Brain microvascular endothelial cell (primary cell): ENCODE data around the gene FAM53A.

Source experiments
- DNase-seq: peaks from one replicate; pipeline ENCODE4 v3.0.0-alpha.2; 2020
- H3K27ac ChIP-seq: fragments of 250-450 bp; sonication (Bioruptor Pico); 2 replicates; pipeline ENCODE4 v1.5.1; 2020; ENCODE audit warnings: mild to moderate bottlenecking, moderate library complexity
- H3K27me3 ChIP-seq: fragments of 250-450 bp; sonication (Bioruptor Pico); replicated peaks from 2 replicates; pipeline ENCODE4 v1.5.1; 2020; ENCODE audit warnings: mild to moderate bottlenecking
- H3K36me3 ChIP-seq: fragments of 250-450 bp; sonication (Bioruptor Pico); replicated peaks from 2 replicates; pipeline ENCODE4 v1.5.1; 2020; ENCODE audit warnings: mild to moderate bottlenecking
- H3K4me3 ChIP-seq: 2 replicates; pipeline ENCODE4 v1.5.1; 2011; ENCODE audit warnings: low read depth, mild to moderate bottlenecking, control low read depth, low read length, moderate library complexity
- in situ Hi-C: cut with HindIII; loops from 2 replicates; pipeline ENCODE4 v1.10.0; 2017; ENCODE audit warnings: low sequenced_read_pairs, low pct_ligation_motif_present
- TF ChIP-seq, protein P1 (sequence below): IDR thresholded peaks from 2 replicates; pipeline ENCODE4 v1.5.1; 2011; ENCODE audit warnings: low read depth, mild to moderate bottlenecking, moderate library complexity, low read length, control low read depth, inconsistent platforms; ENCODE audit errors: missing control alignments

The FAM53A gene

DNA sequence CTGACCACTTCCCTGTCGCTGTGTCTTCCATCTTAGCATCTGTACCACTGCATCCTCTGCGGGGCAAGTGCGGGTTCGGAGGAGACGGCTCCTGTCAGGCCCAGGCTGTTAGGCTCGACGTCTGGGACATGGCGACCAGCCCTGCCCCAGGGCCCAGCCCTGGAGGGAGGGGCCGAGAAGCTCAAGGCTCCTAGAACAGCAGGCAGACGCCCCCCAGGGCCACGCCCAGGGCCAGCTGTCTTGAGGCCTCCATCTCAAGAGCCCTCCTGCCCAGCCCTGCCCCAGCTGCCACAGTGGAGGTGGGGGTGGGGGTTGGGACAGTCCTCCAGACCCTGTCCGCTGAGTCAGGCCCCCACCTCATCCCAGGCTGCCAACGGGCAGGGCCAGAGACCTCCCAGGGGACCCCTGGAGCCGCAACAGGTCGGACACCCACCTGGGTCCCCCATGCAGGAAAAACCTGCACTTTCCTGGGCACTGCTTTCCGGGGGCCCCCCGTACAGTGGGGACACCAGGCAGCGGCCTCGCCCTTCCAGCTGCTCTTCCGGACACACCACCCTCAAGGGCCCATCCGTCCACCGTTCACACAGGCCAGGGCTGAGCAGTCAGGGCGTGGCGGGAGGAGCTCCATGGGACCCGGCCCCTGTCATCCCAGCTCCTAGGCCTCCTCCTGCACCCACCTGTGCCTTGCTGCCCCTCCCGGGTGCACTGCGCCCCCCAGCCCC lies 83.1 kb downstream of the FAM53A start:
- in situ Hi-C loops, result no loop called here
- H3K27ac ChIP-seq, result no peak overlapping the region
- peaks cover 10% of the 10 kb centered on the region for H3K27me3 ChIP-seq
- H3K4me3 ChIP-seq, result no peak overlapping the region
- no peaks in the 10 kb centered on the region for H3K36me3 ChIP-seq
- TF ChIP-seq, protein P1, sequence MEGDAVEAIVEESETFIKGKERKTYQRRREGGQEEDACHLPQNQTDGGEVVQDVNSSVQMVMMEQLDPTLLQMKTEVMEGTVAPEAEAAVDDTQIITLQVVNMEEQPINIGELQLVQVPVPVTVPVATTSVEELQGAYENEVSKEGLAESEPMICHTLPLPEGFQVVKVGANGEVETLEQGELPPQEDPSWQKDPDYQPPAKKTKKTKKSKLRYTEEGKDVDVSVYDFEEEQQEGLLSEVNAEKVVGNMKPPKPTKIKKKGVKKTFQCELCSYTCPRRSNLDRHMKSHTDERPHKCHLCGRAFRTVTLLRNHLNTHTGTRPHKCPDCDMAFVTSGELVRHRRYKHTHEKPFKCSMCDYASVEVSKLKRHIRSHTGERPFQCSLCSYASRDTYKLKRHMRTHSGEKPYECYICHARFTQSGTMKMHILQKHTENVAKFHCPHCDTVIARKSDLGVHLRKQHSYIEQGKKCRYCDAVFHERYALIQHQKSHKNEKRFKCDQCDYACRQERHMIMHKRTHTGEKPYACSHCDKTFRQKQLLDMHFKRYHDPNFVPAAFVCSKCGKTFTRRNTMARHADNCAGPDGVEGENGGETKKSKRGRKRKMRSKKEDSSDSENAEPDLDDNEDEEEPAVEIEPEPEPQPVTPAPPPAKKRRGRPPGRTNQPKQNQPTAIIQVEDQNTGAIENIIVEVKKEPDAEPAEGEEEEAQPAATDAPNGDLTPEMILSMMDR, result no peak
- no peak for DNase-seq

DNA sequence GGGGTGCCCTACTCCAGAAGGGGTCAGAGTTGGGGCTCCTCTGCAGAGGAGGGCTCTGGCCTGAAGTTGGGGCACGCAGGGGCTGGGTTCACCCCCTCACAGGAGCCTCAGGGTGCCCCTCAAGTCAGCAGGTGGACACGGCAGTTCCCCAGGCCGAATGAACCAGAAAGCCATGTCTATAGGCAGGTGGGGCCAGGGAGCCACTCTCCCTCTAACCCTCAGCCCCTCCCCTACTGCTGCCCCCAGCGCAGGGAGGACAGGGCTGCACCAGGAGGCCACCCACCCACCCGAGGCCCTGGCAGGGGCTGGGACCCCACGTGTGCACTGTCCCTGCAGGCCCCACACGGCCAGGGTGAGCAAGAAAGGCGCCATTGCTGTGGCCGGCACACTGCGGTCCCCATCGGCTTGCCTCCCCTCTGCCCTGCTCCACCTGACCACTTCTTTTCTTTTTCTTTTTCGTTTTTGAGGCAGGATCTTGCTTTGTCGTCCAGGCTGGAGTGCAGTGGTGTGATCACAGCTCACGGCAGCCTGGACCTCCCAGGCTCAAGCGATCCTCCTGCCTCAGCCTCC lies 83.8 kb downstream of the FAM53A start:
- H3K36me3 ChIP-seq, result no peaks in the 10 kb centered on the region
- TF ChIP-seq, protein P1, result no peak

DNA sequence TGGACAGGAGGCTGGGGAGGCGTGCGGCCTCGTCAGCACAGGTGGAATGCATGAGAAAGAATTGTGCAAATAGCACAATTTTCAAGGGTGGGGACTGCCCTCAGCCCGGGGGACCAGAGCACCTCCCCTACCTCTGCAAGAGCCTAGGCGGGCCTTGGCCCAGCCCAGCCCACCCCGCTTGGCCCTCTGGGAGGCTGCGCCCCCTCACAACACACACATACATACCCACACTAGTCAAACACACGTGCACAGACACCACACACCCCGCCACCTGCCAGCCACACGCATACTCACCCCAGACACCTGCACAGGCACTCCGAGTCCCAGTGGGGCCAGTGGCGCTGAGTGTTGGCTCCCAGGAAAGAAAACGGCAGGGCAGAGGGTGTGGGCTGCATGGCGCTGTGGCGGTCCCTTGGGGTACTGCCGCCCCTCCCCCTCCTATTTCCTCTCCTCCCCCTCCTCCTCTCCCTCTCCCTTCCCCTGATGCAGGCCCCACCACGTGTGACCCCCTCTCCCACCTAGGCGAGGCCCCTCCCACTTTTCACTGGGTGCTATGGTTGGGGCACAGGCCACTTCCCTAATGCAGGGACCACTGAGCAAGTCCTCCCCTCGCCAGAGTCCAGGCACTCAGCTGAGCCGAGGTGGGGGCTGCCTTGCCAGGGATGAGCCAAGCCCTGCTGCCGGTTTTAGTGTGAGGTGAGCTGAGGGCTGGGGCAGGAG lies 84.5 kb downstream of the FAM53A start:
- H3K27ac ChIP-seq, result no peak overlapping the region
- in situ Hi-C loops, result no loop called here
- no peak overlapping the region for H3K4me3 ChIP-seq
- H3K27me3 ChIP-seq, result peaks cover 7% of the 10 kb centered on the region
- DNase-seq, result no peak
- H3K36me3 ChIP-seq, result no peaks in the 10 kb centered on the region
- TF ChIP-seq, protein P1, result no peak

More for the DNA sequence above, 83.8 kb downstream of the FAM53A start:
- in situ Hi-C loops, result no loop called here
- Histone ChIP-seq H3K27ac (no peak overlapping the region), H3K27me3 (peaks cover 10% of the 10 kb centered on the region), H3K4me3 (no peak overlapping the region)
- no peak for DNase-seq

DNA sequence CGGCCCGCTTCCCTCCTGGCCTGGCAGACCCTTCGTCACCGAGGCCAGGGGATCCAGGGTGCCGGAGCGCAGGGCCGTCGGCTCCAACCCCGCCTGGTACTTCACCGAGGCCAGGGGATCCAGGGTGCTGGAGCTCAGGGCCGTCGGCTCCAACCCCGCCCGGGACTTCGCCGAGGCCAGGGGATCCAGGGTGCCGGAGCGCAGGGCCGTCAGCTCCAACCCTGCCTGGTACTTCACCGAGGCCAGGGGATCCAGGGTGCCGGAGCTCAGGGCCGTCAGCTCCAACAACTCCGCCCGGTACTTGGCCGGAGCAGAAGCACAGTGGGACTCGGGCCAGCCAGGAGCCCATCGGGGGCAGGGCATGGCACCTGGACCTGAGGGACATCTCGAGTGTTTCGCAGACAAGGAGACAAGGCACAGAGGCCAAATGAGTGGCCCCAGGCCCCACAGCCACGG lies 85.1 kb downstream of the FAM53A start:
- Histone ChIP-seq H3K4me3 (no peak overlapping the region), H3K27me3 (peaks cover 2% of the 10 kb centered on the region), H3K36me3 (no peaks in the 10 kb centered on the region), H3K27ac (no peak overlapping the region)
- DNase-seq, result no peak
- in situ Hi-C loops, result no loop called here
- TF ChIP-seq, protein P1, result no peak

DNA sequence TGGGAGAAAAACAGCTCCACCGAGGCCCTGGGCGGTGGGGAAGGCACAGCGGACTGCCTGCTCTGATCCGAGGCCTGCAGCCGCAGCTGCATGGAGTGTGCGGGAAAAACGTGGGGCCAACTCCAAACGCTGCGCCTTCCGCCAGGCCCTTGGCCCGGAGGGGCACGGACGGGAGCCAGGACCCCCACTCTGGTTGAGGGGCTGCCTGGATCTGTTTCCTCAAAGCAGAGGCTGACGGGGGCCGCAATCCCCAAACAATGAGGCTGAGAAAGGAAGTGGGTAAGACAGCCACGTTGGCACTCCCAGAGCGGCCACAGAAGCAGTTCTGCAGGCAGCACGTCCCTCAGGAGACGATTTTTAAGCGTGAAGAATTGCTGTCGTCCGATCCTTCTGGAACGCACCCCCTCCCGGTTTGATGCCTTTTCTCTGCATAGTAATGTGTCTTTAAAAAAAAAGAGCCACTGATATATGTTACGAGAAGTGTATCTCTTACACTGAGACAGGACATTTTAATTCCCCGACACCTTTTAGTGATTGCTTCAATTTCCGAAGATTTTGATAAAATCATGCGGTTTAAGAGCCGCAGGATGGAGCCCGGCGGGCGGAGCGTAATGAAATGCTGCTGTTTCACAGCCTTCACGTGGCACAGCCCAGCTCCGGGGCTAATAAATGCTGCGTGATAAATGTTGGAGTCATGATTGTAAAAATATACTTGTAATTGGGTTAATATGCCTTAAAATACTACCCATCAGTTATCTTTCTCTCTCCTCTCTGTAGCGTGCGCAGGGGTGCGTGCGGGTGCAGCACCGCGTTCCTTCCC lies 85.7 kb downstream of the FAM53A start:
- DNase-seq, result no peak
- in situ Hi-C loops, result no loop called here
- no peak overlapping the region for H3K27ac ChIP-seq
- TF ChIP-seq, protein P1, result no peak
- H3K36me3 ChIP-seq, result no peaks in the 10 kb centered on the region
- H3K4me3 ChIP-seq, result no peak overlapping the region
- H3K27me3 ChIP-seq, result peaks cover 4% of the 10 kb centered on the region
